Mesendoderm (in vitro differentiated cells): ENCODE data around the gene SCN9A.
"Not testable (repeated sequence)": the region's sequence is repeated elsewhere in the genome, so short reads cannot be mapped to it uniquely, and the experiment has no call there.

Source experiments
- DNase-seq: peaks from one replicate; pipeline ENCODE4 v3.0.0; 2013
- H2AK5ac ChIP-seq: 2 replicates; pipeline ENCODE4 v1.6.1; 2013; ENCODE audit warnings: low read length, inconsistent platforms
- H2BK120ac ChIP-seq: 2 replicates; pipeline ENCODE4 v1.6.1; 2013; ENCODE audit warnings: low read depth, mild to moderate bottlenecking, low read length, moderate library complexity, mixed read lengths
- H2BK15ac ChIP-seq: replicated peaks from 2 replicates; pipeline ENCODE4 v1.6.1; 2013; ENCODE audit warnings: low read depth, mild to moderate bottlenecking, moderate library complexity
- H2BK5ac ChIP-seq: 2 replicates; pipeline ENCODE4 v1.6.1; 2013; ENCODE audit warnings: low read length, inconsistent platforms
- H3K18ac ChIP-seq: 2 replicates; pipeline ENCODE4 v1.6.1; 2013; ENCODE audit warnings: mild to moderate bottlenecking, low read length, mixed read lengths
- H3K23ac ChIP-seq: one replicate; pipeline ENCODE4 v1.6.1; 2013; ENCODE audit warnings: low read length
- H3K27ac ChIP-seq: 2 replicates; pipeline ENCODE4 v1.5.1; 2013; ENCODE audit warnings: low read depth, mild to moderate bottlenecking, inconsistent platforms, low read length, moderate library complexity
- H3K27me3 ChIP-seq: 2 replicates; pipeline ENCODE4 v1.6.1; 2013; ENCODE audit warnings: low read length, control low read depth, mild to moderate bottlenecking, inconsistent platforms; ENCODE audit not compliant: insufficient read depth, poor library complexity
- H3K36me3 ChIP-seq: 2 replicates; pipeline ENCODE4 v1.6.1; 2013; ENCODE audit warnings: low read length, inconsistent platforms; ENCODE audit not compliant: control insufficient read depth, insufficient read depth
- H3K4ac ChIP-seq: one replicate; pipeline ENCODE4 v1.6.1; 2013; ENCODE audit warnings: low read depth, mild to moderate bottlenecking, low read length, moderate library complexity
- H3K4me1 ChIP-seq: 2 replicates; pipeline ENCODE4 v1.6.1; 2013; ENCODE audit warnings: low read depth, low read length, inconsistent platforms; ENCODE audit not compliant: control insufficient read depth
- H3K4me2 ChIP-seq: 2 replicates; pipeline ENCODE4 v1.6.1; 2013; ENCODE audit warnings: low read length
- H3K4me3 ChIP-seq: 2 replicates; pipeline ENCODE4 v1.5.1; 2013; ENCODE audit warnings: mild to moderate bottlenecking, low read length
- H3K56ac ChIP-seq: one replicate; pipeline ENCODE4 v1.6.1; 2013; ENCODE audit warnings: low read length
- H3K79me1 ChIP-seq: 2 replicates; pipeline ENCODE4 v1.6.1; 2013; ENCODE audit warnings: low read length, inconsistent platforms
- H3K79me2 ChIP-seq: 2 replicates; pipeline ENCODE4 v1.6.1; 2013; ENCODE audit warnings: mild to moderate bottlenecking, low read length; ENCODE audit not compliant: control insufficient read depth, insufficient read depth
- H3K9ac ChIP-seq: 2 replicates; pipeline ENCODE4 v1.6.1; 2013; ENCODE audit warnings: low read length, inconsistent platforms
- H4K5ac ChIP-seq: one replicate; pipeline ENCODE4 v1.6.1; 2013; ENCODE audit warnings: low read length
- H4K8ac ChIP-seq: one replicate; pipeline ENCODE4 v1.6.1; 2013; ENCODE audit warnings: low read depth, mild to moderate bottlenecking, control low read depth, low read length, moderate library complexity
- WGBS: extraction: QIAGEN DNeasy Blood & Tissue Kit; methylation state at CpG from one replicate; pipeline ENCODE4 v1.1.7; 2013; ENCODE audit warnings: low lambda C conversion rate, missing lambda C conversion rate; ENCODE audit not compliant: insufficient coverage; ENCODE audit errors: extremely low coverage; 5-methylcytosine and 5-hydroxymethylcytosine counted together

SCN9A gene

DNA sequence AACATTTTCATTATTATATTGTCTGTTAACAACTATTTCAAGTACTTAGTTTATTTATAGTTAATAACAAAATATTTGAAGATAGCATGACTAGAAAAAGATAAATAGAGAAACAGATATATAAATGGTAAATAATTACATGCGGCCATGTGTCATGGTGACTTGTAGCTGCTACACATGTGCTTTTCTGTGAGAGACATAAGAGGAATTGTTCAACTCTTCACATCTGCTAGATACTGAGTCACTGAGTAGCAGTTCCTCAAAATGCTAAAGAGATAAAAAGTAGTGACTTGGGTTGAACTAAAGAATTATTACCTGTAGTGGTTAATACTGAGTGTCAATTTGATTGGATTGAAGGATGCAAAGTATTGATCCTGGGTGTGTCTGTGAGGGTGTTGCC, 37.5 kb upstream of the SCN9A start:
- H3K18ac ChIP-seq: no peak overlapping the region
- no peak overlapping the region for H3K9ac ChIP-seq
- no peaks in the 10 kb centered on the region for H3K4me1 ChIP-seq
- H3K27me3 ChIP-seq: no peaks in the 10 kb centered on the region
- H3K56ac ChIP-seq: no peak overlapping the region
- no peak overlapping the region for H3K4ac ChIP-seq
- no peak overlapping the region for H3K4me3 ChIP-seq
- no peaks in the 10 kb centered on the region for H3K79me2 ChIP-seq
- no peak overlapping the region for H3K23ac ChIP-seq
- H2BK120ac ChIP-seq: no peak overlapping the region
- no peaks in the 10 kb centered on the region for H3K36me3 ChIP-seq
- WGBS: no CpG with 5 or more reads among the region's 1 CpG
- no peak overlapping the region for H3K27ac ChIP-seq
- no peak overlapping the region for H2AK5ac ChIP-seq
- DNase-seq: no peak
- no peak overlapping the region for H4K8ac ChIP-seq
- no peak overlapping the region for H2BK5ac ChIP-seq
- no peaks in the 10 kb centered on the region for H3K79me1 ChIP-seq
- H3K4me2 ChIP-seq: no peak overlapping the region
- H2BK15ac ChIP-seq: no peak overlapping the region
- no peak overlapping the region for H4K5ac ChIP-seq

DNA sequence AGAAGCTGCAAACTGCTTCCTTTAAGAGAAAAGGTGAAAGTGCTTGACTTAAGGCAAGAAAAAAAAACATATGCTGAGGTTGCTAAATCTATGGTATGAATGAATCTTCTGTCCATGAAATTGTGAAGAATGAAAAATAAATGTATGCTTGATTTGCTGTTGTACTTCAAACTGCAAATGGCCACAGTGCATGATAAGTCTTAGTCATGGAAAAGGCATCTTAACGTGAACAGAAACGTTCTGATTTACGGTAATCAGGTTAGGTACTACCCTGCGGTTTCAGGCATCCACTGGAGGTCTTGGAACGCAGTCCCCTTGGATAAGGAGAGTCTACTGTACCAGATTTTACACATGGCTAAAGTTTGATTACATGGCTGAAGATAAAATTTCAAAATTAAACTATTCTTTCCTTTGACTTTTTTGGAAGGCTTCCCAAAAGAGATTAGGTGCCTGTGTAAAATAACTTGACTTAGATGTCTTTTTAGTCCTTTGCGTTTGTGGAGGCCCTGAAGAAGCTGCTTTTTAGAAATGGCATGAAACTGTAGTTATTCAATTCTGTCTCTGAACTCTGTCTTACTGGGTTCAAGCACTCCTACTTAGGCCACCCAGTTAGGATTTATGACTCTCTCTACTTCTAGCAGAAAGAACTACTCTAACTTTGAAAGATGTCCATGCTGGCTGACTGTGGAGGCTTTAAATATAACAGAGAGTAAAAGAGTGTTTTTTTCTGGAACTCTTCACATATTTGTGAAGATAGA, 35.9 kb upstream of the SCN9A start:
- Histone ChIP-seq H3K4me1 (no peaks in the 10 kb centered on the region), H3K4ac (no peak overlapping the region), H3K9ac (no peak overlapping the region), H3K79me1 (no peaks in the 10 kb centered on the region), H3K18ac (no peak overlapping the region), H3K56ac (no peak overlapping the region), H2BK120ac (no peak overlapping the region), H3K27ac (no peak overlapping the region), H3K36me3 (no peaks in the 10 kb centered on the region), H3K27me3 (no peaks in the 10 kb centered on the region), H4K5ac (no peak overlapping the region), H2BK15ac (no peak overlapping the region), H3K23ac (no peak overlapping the region), H2BK5ac (no peak overlapping the region), H2AK5ac (no peak overlapping the region), H3K79me2 (no peaks in the 10 kb centered on the region), H3K4me2 (no peak overlapping the region), H3K4me3 (no peak overlapping the region), H4K8ac (no peak overlapping the region)
- peak; percentile 23 for DNase-seq
- no CpG with 5 or more reads among the region's 6 CpGs for WGBS

DNA sequence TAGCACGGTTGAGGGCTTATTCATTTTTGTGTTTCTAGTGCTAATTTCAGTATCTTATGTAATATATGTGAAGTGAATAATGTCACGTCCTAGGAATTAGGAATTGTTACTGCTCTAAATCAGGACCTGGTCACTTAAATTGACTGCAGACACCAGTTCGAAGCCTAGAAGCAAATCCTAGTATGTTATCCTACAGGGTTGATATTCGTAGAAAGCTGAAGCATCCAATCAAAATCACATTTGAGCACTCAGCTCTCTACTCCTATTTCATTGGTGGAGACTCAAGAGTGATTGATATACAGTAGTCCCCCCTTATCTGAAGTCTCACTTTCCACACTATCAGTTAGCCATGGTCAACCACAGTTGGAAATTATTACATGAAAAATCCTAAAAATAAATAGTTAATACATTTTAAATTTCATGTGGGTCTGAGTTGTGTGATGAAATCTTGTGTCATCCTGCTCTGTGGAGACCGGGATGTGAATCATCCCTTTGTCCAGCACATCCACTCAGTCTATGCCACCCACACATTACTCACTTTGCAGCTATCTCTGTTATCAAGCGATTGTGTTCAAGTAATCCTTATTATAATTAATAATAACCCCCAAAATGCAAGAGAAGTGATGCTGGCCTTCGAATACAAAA, 35.2 kb upstream of the SCN9A start:
- no peak overlapping the region for H2AK5ac ChIP-seq
- no peak overlapping the region for H3K4me3 ChIP-seq
- no peak overlapping the region for H3K23ac ChIP-seq
- no peak overlapping the region for H2BK120ac ChIP-seq
- no peak overlapping the region for H3K56ac ChIP-seq
- H2BK5ac ChIP-seq: no peak overlapping the region
- H3K27ac ChIP-seq: no peak overlapping the region
- H3K4me1 ChIP-seq: no peaks in the 10 kb centered on the region
- H3K79me1 ChIP-seq: no peaks in the 10 kb centered on the region
- H3K9ac ChIP-seq: no peak overlapping the region
- WGBS: no CpG with 5 or more reads among the region's 7 CpGs
- no peak overlapping the region for H3K4ac ChIP-seq
- no peak overlapping the region for H3K4me2 ChIP-seq
- peak; percentile 22 for DNase-seq
- H3K36me3 ChIP-seq: no peaks in the 10 kb centered on the region
- H3K79me2 ChIP-seq: no peaks in the 10 kb centered on the region
- no peak overlapping the region for H3K18ac ChIP-seq
- H4K8ac ChIP-seq: no peak overlapping the region
- H2BK15ac ChIP-seq: no peak overlapping the region
- no peak overlapping the region for H4K5ac ChIP-seq
- no peaks in the 10 kb centered on the region for H3K27me3 ChIP-seq

DNA sequence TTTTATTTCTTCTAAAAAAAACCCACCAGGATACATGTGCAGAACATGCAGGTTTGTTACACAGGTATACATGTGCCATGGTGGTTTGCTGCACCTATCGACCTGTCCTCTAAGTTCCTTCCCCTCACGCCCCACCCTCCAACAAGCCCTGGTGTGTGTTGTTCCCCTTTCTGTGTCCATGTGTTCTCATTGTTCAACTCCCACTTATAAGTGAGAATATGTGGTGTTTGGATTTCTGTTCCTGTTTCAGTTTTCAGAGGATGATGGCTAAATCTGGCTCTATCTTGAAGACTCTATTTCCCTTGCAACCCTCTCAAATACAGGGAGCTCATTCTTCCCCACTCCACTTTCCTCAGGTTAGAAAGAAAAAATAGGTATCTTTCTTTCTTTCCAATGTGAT, 32.0 kb upstream of the SCN9A start:
- H3K27me3 ChIP-seq, H2AK5ac ChIP-seq, H3K27ac ChIP-seq, H3K56ac ChIP-seq, H2BK15ac ChIP-seq, DNase-seq, H4K8ac ChIP-seq, H3K79me1 ChIP-seq, H3K4me1 ChIP-seq, H3K9ac ChIP-seq, H2BK120ac ChIP-seq, H3K79me2 ChIP-seq, H3K4ac ChIP-seq, H3K4me2 ChIP-seq, H3K23ac ChIP-seq, H3K36me3 ChIP-seq, H4K5ac ChIP-seq, H3K18ac ChIP-seq, H3K4me3 ChIP-seq, H2BK5ac ChIP-seq: not testable (repeated sequence)
- no CpG with 5 or more reads among the region's 2 CpGs for WGBS

DNA sequence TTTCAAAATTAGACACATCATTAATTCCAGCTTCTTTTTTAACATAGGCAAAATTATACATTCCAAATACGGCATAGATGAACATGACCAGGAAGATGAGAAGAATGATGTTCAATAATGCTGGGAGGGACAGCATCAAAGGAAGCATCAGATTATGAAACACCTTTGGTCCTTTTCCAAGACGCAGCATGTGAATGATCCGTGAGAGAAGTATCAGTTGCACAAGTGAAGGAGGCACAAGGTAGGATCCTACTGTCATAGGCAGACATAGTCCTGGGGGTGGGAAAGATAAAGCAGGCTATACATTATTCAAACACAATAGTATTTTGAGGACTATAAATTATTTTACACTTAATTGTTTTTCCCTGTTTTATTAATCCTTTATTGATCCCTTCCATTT, 30.6 kb upstream of the SCN9A start:
- no peak overlapping the region for H3K23ac ChIP-seq

DNA sequence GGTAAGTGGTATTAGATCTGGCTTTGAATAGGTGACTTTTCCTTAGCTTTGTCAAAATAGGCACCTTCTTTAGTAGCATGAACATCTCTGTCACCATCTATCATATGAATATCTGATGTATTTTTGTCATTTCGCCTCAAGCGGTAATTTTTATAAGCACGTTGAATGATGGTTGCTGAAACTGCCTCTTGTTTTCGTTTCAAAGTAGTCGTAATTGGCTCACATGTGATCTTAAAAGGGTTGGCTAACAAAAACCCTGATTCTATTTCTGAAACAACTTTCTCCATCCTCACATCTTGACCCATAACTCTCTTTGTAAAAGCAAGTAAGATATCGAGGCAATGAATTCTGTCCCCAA, 29.8 kb upstream of the SCN9A start:
- Histone ChIP-seq H3K27ac (no peak overlapping the region), H3K18ac (no peak overlapping the region), H3K36me3 (no peaks in the 10 kb centered on the region), H3K4me1 (no peaks in the 10 kb centered on the region), H3K79me2 (no peaks in the 10 kb centered on the region), H3K23ac (no peak overlapping the region), H3K56ac (no peak overlapping the region), H2BK120ac (no peak overlapping the region), H3K4ac (no peak overlapping the region), H3K27me3 (no peaks in the 10 kb centered on the region), H2BK15ac (no peak overlapping the region), H3K4me3 (no peak overlapping the region), H2AK5ac (no peak overlapping the region), H3K9ac (no peak overlapping the region), H3K79me1 (no peaks in the 10 kb centered on the region), H2BK5ac (no peak overlapping the region), H3K4me2 (no peak overlapping the region), H4K5ac (no peak overlapping the region), H4K8ac (no peak overlapping the region)
- DNase-seq: no peak
- WGBS: no CpG with 5 or more reads among the region's 6 CpGs

More for the DNA sequence above, 30.6 kb upstream of the SCN9A start:
- no peak overlapping the region for H4K5ac ChIP-seq
- no peak overlapping the region for H2BK5ac ChIP-seq
- DNase-seq: no peak
- H2BK120ac ChIP-seq: no peak overlapping the region
- H3K27ac ChIP-seq: no peak overlapping the region
- H3K36me3 ChIP-seq: no peaks in the 10 kb centered on the region
- no peak overlapping the region for H3K4me3 ChIP-seq
- H3K4me1 ChIP-seq: no peaks in the 10 kb centered on the region
- no CpG with 5 or more reads among the region's 3 CpGs for WGBS
- H2AK5ac ChIP-seq: no peak overlapping the region
- no peak overlapping the region for H3K56ac ChIP-seq
- H2BK15ac ChIP-seq: no peak overlapping the region
- no peak overlapping the region for H4K8ac ChIP-seq
- H3K18ac ChIP-seq: no peak overlapping the region
- H3K9ac ChIP-seq: no peak overlapping the region
- no peaks in the 10 kb centered on the region for H3K27me3 ChIP-seq
- no peak overlapping the region for H3K4ac ChIP-seq
- H3K4me2 ChIP-seq: no peak overlapping the region
- H3K79me2 ChIP-seq: no peaks in the 10 kb centered on the region
- H3K79me1 ChIP-seq: no peaks in the 10 kb centered on the region
